ENCODE data around the gene MTM1.

Gene MTM1

DNA sequence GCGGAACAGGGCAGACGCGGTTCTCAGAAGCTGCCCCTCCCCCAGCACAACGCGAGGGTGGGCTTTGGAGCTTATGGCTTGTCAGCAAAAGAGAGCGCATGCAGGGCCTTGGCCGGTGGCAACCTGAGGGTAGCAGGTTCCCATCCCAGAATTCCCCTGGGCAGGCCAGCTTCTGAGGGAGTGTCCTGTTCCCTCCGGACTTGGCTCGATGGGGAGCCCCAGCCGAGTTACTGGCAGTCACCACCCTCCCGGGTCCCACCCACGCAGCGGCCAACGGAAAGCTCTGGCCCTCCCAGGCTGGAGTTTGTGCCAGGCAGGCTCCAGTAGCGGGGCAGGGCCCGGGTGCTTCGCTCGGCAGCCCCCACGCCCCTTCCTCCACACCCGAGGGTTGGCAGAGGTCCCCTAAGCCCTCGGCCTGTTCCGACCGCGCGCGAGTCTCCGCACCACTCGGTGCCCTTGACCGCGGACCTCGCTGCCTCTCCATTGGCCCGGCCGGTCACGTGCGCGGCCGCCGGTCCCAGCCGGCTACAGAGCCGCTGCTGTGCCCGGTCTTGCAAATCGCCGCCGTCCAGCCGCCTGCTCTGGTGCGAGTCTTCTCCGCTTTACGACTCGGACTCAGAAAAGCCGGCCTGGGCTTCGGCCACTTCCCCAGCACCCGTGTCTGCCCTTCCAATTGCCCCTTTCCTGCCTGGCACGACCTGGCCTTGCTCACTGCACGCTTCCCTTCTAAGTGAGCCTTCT, 20.9 kb upstream of the MTM1 start:
- in situ Hi-C loops (cut with HindIII; ENCODE audit: low sequenced_read_pairs), result no loop called here
- no peak for DNase-seq (ENCODE audit: low read depth)
- no peak for TF ChIP-seq CTCF (IDR thresholded peaks at IDR 0.05; ENCODE audit: low read depth, low read length, missing control alignments)
- H3K4me3 ChIP-seq (ENCODE audit: low read depth, low read length), result peak overlapping the region; percentile 18

- in situ Hi-C loops (cut with HindIII; ENCODE audit: low sequenced_read_pairs), result no loop called here
- no peak for DNase-seq (ENCODE audit: low read depth)
- no peak overlapping the region for H3K4me3 ChIP-seq (ENCODE audit: low read depth, low read length)
- no peak for TF ChIP-seq CTCF (IDR thresholded peaks at IDR 0.05; ENCODE audit: low read depth, low read length, missing control alignments)
These were observed 20.2 kb upstream of the MTM1 start for GRCh38 chrX:150548251-150548650.

GRCh38 chrX:150548684-150549083, 19.7 kb upstream of the MTM1 start:
- no peak overlapping the region for H3K4me3 ChIP-seq (ENCODE audit: low read depth, low read length)
- DNase-seq (ENCODE audit: low read depth), result no peak
- in situ Hi-C loops (cut with HindIII; ENCODE audit: low sequenced_read_pairs), result no loop called here
- TF ChIP-seq CTCF (IDR thresholded peaks at IDR 0.05; ENCODE audit: low read depth, low read length, missing control alignments), result no peak

- no peak overlapping the region for H3K4me3 ChIP-seq (ENCODE audit: low read depth, low read length)
- in situ Hi-C loops (cut with HindIII; ENCODE audit: low sequenced_read_pairs), result no loop called here
- TF ChIP-seq CTCF (IDR thresholded peaks at IDR 0.05; ENCODE audit: low read depth, low read length, missing control alignments), result no peak
- no peak for DNase-seq (ENCODE audit: low read depth)
These were observed 16.5 kb upstream of the MTM1 start for GRCh38 chrX:150551963-150552362.

- DNase-seq (ENCODE audit: low read depth), result no peak
- no peak for TF ChIP-seq CTCF (IDR thresholded peaks at IDR 0.05; ENCODE audit: low read depth, low read length, missing control alignments)
- in situ Hi-C loops (cut with HindIII; ENCODE audit: low sequenced_read_pairs), result no loop called here
- H3K4me3 ChIP-seq (ENCODE audit: low read depth, low read length), result no peak overlapping the region
These were observed 10.0 kb upstream of the MTM1 start for GRCh38 chrX:150558424-150558823.

DNA sequence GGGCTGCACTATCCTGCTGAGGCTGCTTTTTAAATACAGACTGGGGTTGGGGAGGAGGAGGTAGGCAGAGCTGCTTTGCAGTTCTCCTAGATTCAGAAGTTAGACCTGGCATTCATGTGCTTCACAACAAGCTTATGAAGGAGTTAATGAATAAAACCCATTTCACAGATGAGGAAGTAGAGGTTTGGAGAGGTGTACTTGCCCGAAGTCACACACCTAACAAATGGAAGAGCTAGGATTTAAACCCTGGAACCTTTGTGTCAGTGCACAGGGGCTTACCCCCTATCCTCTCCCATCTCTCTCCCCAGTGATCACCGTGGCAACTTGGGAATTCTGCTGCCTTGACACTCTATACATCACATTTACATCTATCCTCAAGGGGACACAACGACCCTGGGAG, 3.6 kb upstream of the MTM1 start:
- in situ Hi-C loops (cut with HindIII; ENCODE audit: low sequenced_read_pairs), result no loop called here
- no peak for DNase-seq (ENCODE audit: low read depth)
- no peak overlapping the region for H3K4me3 ChIP-seq (ENCODE audit: low read depth, low read length)
- no peak for TF ChIP-seq CTCF (IDR thresholded peaks at IDR 0.05; ENCODE audit: low read depth, low read length, missing control alignments)
